ENCODE results near the gene CDC42EP5. TPM values are rescaled to one million over a fixed set of nuclear protein-coding genes. Genes with fewer than 3 reads are reported as not detected.

The CDC42EP5 gene
- total and polyA plus RNA-seq, 10 of the 15 experiments (the other 5 are each of a cell fraction or from before 2014, with no cell fraction given) = 0.42 to 1.8 (median 1.4) TPM; not detected in 6

DNA sequence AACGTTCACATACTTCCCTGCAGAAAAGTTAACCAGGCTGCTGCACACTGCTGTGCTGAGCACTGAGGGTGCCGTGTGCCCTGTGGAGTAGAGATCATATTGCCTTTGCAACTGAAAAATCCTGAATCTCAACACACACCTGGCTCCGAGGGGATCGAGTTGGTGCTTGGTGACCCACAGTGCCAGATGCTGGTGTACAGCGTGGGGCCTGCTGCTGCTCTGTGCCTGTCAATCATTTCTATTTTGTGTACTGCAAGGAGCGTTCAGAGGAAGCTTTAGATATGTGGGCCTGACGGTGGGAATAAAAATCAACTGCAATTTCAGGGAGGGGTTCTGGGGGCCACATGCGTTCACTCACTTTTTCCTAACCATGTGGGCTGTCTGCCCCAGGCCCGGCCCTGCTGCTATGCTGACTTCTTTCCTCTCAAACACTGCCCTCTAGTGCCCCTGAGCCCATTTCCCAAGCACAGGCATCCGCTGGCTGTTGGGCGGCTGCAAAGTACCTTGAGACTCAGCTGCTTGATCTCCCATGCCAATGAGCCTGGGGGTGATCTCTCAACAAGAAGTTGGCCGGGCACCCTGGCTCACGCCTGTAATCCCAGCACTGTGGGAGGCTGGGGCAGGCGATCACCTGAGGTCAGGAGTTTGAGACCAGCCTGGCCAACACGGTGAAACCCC is 33.8 kb downstream of the CDC42EP5 start:
- no peak for DNase-seq (ENCODE audit: low read depth, low spot score)
- Histone ChIP-seq H3K79me2 (ENCODE audit: control insufficient read depth, insufficient read depth, low read length) (no peaks in the 10 kb centered on the region), H3K9ac (ENCODE audit: control insufficient read depth, insufficient read depth, low read length) (no peak overlapping the region), H3K27me3 (replicated peaks in 1 of 2; ENCODE audit: control insufficient read depth in 2 of 2, insufficient read depth in 2 of 2, low read length in 1 of 2) (no peaks in the 10 kb centered on the region), H3K4me3 (no peak overlapping the region), H2AFZ (ENCODE audit: control insufficient read depth, low read depth, low read length) (no peak overlapping the region), H3K4me2 (ENCODE audit: control insufficient read depth, insufficient read depth) (no peak overlapping the region), H3K9me3 (replicated peaks; ENCODE audit: control insufficient read depth, insufficient read depth, low read length) (no peaks in the 10 kb centered on the region), H4K20me1 (ENCODE audit: control insufficient read depth, insufficient read depth) (no peaks in the 10 kb centered on the region), H3K4me1 (ENCODE audit: control insufficient read depth, insufficient read depth, low read length) (no peaks in the 10 kb centered on the region), H3K27ac (ENCODE audit: control insufficient read depth, insufficient read depth) (no peak overlapping the region), H3K36me3 (ENCODE audit: control insufficient read depth in 2 of 2, insufficient read depth in 2 of 2, low read length in 1 of 2) (no peaks in the 10 kb centered on the region; a peak in 2 of 4 replicates)
- 84% methylated on average over 15 of the region's 15 CpGs for WGBS (ENCODE audit: insufficient coverage, insufficient replicate concordance, low lambda C conversion rate, missing lambda C conversion rate)
- SMC1A ChIA-PET (ENCODE audit: uncharacterized antibody, unreplicated experiment) = interaction anchor here (1.0 to 1.4 kb wide), 2 partner anchors 174 to 191 kb away, joined by 3 to 4 read pairs; partner anchors contain the start of gene LILRB1
- intact Hi-C loops (cut with micrococcal nuclease; ENCODE audit: unreplicated experiment) (no loop called here), in situ Hi-C loops (cut with MboI) (no loop called here)
- RAD21 ChIA-PET (ENCODE audit: unreplicated experiment) = no interaction called here
- POLR2A ChIA-PET = interaction anchor here (0.6 to 0.7 kb wide), 2 partner anchors 10 to 46 kb away, joined by 3 to 5 read pairs; partner anchors contain the start of gene LENG8
- peak; percentile 73 for ATAC-seq
- BruUV-seq (replicated peaks) = no TSS peak
- TF ChIP-seq, protein P1, sequence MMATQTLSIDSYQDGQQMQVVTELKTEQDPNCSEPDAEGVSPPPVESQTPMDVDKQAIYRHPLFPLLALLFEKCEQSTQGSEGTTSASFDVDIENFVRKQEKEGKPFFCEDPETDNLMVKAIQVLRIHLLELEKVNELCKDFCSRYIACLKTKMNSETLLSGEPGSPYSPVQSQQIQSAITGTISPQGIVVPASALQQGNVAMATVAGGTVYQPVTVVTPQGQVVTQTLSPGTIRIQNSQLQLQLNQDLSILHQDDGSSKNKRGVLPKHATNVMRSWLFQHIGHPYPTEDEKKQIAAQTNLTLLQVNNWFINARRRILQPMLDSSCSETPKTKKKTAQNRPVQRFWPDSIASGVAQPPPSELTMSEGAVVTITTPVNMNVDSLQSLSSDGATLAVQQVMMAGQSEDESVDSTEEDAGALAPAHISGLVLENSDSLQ (IDR thresholded peaks at IDR 0.05) = peak; percentile 64
- TF ChIP-seq SP1 (IDR thresholded peaks at IDR 0.05; ENCODE audit: low read depth, low read length) = no peak
- peak; percentile 31 to 37 (median 35); a peak in 4 of 6 replicates for TF ChIP-seq CTCF (IDR thresholded peaks at IDR 0.05 in 2 of 3, conservative IDR thresholded peaks at IDR 0.05 in 1 of 3; ENCODE audit: control insufficient read depth in 2 of 3, extremely low read depth in 1 of 3, insufficient read depth in 1 of 3, low read depth in 3 of 3, low read length in 3 of 3)
- TF ChIP-seq ZZZ3 (IDR thresholded peaks at IDR 0.05; ENCODE audit: control insufficient read depth, insufficient read length, low read depth) = no peak
- TF ChIP-seq BCL3 (IDR thresholded peaks at IDR 0.05; ENCODE audit: borderline replicate concordance, insufficient read depth, low read depth, low read length, poor library complexity, severe bottlenecking) = no peak
- peak; percentile 35; the same call in 1 of the 2 replicates for TF ChIP-seq RAD21 (IDR thresholded peaks at IDR 0.05; ENCODE audit: insufficient read depth, low read depth, low read length)
- CTCF ChIA-PET = interaction anchor here (0.6 to 1.6 kb wide), 3 partner anchors 9 to 74 kb away, joined by 3 to 9 read pairs (median 4); partner anchors contain the start of genes LAIR1 and LENG8
- FAIRE-seq = no peak

Data from GM12878 (cell line).